ENCODE data around the gene NBEAL2.

DNA sequence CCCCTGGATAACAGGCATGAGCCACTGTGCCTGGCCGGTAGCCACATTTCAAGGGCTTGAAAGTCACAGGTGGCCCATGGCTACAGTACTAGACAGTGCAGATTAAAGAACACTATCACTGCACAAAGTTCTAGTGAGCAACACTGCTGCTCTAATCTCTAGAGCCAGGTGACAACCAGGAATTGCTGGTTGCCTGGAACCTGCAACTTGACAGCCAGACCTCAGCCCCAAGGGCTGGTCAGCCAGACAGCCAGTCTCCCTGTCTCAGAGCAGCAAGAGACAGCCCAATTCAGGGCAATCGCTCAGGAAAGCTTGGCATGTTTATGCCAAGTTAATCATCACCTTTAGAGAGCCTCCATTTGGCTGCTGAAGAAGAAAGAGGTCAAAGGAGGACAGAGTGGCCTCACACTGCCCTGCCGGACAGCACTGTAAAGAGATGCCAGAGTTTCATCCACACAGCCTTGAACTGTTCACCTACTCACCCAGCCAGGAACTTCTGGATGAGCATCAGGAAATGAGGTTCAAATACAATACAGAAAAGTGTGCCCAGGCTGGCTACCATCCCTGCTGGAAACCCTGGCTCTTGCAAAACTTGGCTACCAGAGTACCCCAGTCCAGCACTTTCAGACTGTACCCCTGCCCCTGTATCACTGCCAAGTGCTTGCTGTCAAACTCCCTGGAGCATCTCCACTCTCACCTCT, 8.9 kb upstream of the NBEAL2 start:
- TF ChIP-seq, protein P1, sequence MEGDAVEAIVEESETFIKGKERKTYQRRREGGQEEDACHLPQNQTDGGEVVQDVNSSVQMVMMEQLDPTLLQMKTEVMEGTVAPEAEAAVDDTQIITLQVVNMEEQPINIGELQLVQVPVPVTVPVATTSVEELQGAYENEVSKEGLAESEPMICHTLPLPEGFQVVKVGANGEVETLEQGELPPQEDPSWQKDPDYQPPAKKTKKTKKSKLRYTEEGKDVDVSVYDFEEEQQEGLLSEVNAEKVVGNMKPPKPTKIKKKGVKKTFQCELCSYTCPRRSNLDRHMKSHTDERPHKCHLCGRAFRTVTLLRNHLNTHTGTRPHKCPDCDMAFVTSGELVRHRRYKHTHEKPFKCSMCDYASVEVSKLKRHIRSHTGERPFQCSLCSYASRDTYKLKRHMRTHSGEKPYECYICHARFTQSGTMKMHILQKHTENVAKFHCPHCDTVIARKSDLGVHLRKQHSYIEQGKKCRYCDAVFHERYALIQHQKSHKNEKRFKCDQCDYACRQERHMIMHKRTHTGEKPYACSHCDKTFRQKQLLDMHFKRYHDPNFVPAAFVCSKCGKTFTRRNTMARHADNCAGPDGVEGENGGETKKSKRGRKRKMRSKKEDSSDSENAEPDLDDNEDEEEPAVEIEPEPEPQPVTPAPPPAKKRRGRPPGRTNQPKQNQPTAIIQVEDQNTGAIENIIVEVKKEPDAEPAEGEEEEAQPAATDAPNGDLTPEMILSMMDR (IDR thresholded peaks at IDR 0.05): peak in 1 of 3 donors; percentile 30
- TF ChIP-seq POLR2A (IDR thresholded peaks at IDR 0.05): no peak
